Prostate gland (tissue), 2 donors: ENCODE results near the gene C17orf67. TPM values are rescaled to one million over a fixed set of nuclear protein-coding genes. Genes with fewer than 3 reads are reported as not detected.

Source experiments
- DNase-seq: peaks from one replicate; pipeline ENCODE4 v3.0.0-alpha.2; 2019; ENCODE audit warnings: low spot score
- H3K27ac ChIP-seq, 2 donors: fragments of 200-600 bp; sonication (generic); 2 replicates each; pipeline ENCODE4 v1.5.1; 2017 to 2019
- H3K27me3 ChIP-seq: fragments of 200-600 bp; sonication (generic); replicated peaks from 2 replicates; pipeline ENCODE4 v1.5.1; 2019; ENCODE audit not compliant: insufficient read depth
- H3K36me3 ChIP-seq, 2 donors: fragments of 200-600 bp; sonication (generic); 1 replicate in 1 of 2; 2 replicates in 1 of 2; pipeline versions ENCODE4 v1.5.1 to v1.8.1; 2017 to 2019
- H3K4me1 ChIP-seq: fragments of 200-600 bp; sonication (generic); replicated peaks from 2 replicates; pipeline ENCODE4 v1.5.1; 2019
- H3K4me3 ChIP-seq, 2 donors: fragments of 200-600 bp; sonication (generic); 2 replicates each; pipeline ENCODE4 v1.5.1; 2017 to 2019
- H3K9me3 ChIP-seq: fragments of 200-600 bp; sonication (generic); 2 replicates; pipeline ENCODE4 v1.5.1; 2017
- POLR2A ChIP-seq: fragments of 450-650 bp; IDR thresholded peaks from one replicate; pipeline ENCODE4 v1.6.1; 2016; ENCODE audit warnings: antibody characterized with exemption, mild to moderate bottlenecking
- POLR2AphosphoS5 ChIP-seq: sonication (generic); formaldehyde crosslinking; IDR thresholded peaks from one replicate; pipeline ENCODE4 v1.6.1; 2017; ENCODE audit warnings: antibody characterized with exemption
- WGBS: methylation state at CpG from one replicate; pipeline ENCODE4 v1.1.5; 2018; 5-methylcytosine and 5-hydroxymethylcytosine counted together
- intact Hi-C: fragments of 100-400 bp; cut with DNase I; formaldehyde crosslinking; loops from one replicate; pipeline ENCODE4 v1.14.2; 2022
- total RNA-seq, 2 donors: library from RNA; depleted of rRNA; stranded (reverse); fragments of >200 nt; gene quantifications; one replicate each; pipeline ENCODE4 v1.1.0, GENCODE V29; 2016
- TF ChIP-seq, protein P1 (sequence below), 4 experiments: fragments of 200-600 bp in 2 of 4; fragments of 450-650 bp in 2 of 4; sonication (generic) in 2 of 4; IDR thresholded peaks; 1 replicate in 3 of 4; 2 replicates in 1 of 4; pipeline ENCODE4 v1.5.1; 2016 to 2019; ENCODE audit warnings: antibody characterized with exemption in 4 of 4, mild to moderate bottlenecking in 2 of 4, moderate library complexity in 2 of 4

The C17orf67 gene
- total RNA-seq, 2 donors from 2014 or later = 2.5 to 2.6 TPM

DNA sequence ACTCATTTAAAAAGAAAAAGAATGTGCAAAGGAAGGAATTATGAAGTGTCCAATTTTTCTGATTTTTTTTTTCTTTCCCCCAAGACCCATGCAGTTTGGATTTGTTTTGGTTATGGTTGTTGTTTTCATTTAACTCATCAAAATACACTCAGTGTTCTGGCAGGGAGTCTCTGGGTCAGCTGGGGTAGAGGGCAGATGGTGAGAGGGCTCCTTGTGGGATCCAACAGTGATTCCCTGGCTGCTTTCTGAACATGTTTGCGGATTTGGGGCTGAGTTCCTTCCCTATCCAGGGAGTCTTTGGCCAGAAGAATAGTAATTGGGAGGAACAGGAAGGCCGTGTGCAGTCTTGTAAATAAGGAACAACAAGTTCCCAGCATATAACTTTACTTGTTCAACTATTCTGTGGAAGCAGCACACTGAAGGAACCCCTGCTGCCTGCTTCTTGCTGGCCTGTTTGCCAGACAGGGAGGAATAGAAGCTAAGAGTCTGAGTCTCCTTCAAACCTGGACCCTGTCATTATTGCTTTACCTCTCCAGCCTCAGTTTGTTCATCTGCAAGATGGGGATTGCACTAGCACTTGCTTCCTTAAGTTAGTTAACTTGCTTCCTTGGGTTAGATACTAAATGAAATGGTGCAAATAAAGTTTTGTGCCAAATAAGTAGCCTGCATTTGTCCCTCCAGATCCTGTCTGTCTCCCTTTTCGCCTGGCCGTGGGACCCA lies 32.1 kb downstream of the C17orf67 start:
- Histone ChIP-seq H3K9me3 (no peaks in the 10 kb centered on the region), H3K4me1 (peaks cover 11% of the 10 kb centered on the region), H3K27ac (peak overlapping the region in 1 of 2 donors; percentile 8), H3K36me3 (no peaks in the 10 kb centered on the region), H3K27me3 (no peaks in the 10 kb centered on the region), H3K4me3 (no peak overlapping the region)
- intact Hi-C loops = no loop called here
- DNase-seq = no peak
- 65% methylated on average over 4 of the region's 4 CpGs for WGBS
- no peak for TF ChIP-seq POLR2A
- peak; percentile 31 for TF ChIP-seq POLR2AphosphoS5
- TF ChIP-seq, protein P1, sequence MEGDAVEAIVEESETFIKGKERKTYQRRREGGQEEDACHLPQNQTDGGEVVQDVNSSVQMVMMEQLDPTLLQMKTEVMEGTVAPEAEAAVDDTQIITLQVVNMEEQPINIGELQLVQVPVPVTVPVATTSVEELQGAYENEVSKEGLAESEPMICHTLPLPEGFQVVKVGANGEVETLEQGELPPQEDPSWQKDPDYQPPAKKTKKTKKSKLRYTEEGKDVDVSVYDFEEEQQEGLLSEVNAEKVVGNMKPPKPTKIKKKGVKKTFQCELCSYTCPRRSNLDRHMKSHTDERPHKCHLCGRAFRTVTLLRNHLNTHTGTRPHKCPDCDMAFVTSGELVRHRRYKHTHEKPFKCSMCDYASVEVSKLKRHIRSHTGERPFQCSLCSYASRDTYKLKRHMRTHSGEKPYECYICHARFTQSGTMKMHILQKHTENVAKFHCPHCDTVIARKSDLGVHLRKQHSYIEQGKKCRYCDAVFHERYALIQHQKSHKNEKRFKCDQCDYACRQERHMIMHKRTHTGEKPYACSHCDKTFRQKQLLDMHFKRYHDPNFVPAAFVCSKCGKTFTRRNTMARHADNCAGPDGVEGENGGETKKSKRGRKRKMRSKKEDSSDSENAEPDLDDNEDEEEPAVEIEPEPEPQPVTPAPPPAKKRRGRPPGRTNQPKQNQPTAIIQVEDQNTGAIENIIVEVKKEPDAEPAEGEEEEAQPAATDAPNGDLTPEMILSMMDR (IDR thresholded peaks at IDR 0.05) = no peak

DNA sequence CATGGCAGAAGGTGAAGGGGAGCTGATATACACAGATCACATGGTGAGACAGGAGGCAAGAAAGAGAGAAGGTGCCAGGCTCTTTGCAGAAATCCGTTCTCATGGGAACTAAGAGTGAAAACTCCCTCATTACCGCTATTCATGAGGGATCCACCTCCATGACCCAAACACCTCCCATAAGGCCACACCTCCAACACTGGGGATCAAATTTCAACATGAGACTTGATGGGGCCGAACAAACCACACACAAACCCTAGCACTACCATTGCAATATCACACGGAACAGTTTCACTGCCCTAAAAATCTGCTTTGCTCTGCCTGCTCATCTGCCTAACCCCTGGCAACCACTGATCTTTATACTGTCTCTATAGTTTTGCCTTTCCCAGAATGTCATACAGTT lies 34.8 kb downstream of the C17orf67 start:
- H3K36me3 ChIP-seq = no peaks in the 10 kb centered on the region
- 59% methylated on average over 4 of the region's 4 CpGs for WGBS
- intact Hi-C loops = no loop called here

DNA sequence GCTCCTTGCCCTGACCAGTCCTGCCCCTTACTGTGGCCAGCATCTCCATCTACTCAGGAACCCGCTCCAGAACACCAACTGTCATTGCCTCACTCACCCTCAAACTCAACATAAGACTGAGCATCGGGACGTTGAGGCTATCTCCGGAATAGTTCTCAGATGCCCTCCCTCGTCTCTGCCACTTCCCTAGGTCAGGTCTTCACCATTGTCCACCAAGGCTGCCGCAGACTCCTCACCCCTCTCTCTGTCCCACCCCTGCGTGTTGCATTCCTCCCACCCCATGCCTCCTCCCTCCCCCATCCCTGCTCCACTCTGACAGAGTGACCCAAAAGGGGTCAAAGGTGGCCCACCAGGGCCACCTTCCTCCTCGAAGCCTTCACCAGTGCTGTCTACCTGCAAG lies 37.2 kb downstream of the C17orf67 start:
- H3K27me3 ChIP-seq = no peaks in the 10 kb centered on the region
- WGBS = 96% methylated on average over 8 of the region's 8 CpGs
- TF ChIP-seq POLR2AphosphoS5 = no peak
- H3K4me1 ChIP-seq = no peaks in the 10 kb centered on the region
- no peaks in the 10 kb centered on the region for H3K36me3 ChIP-seq
- intact Hi-C loops = no loop called here
- no peak overlapping the region for H3K27ac ChIP-seq
- no peak overlapping the region for H3K4me3 ChIP-seq
- DNase-seq = no peak
- H3K9me3 ChIP-seq = no peaks in the 10 kb centered on the region

More for the DNA sequence above, 34.8 kb downstream of the C17orf67 start:
- H3K4me3 ChIP-seq = no peak overlapping the region
- H3K9me3 ChIP-seq = no peaks in the 10 kb centered on the region
- no peaks in the 10 kb centered on the region for H3K4me1 ChIP-seq
- TF ChIP-seq POLR2AphosphoS5 (no peak), POLR2A (no peak)
- TF ChIP-seq, protein P1 (IDR thresholded peaks at IDR 0.05) = no peak
- no peaks in the 10 kb centered on the region for H3K27me3 ChIP-seq
- DNase-seq = no peak
- no peak overlapping the region for H3K27ac ChIP-seq

DNA sequence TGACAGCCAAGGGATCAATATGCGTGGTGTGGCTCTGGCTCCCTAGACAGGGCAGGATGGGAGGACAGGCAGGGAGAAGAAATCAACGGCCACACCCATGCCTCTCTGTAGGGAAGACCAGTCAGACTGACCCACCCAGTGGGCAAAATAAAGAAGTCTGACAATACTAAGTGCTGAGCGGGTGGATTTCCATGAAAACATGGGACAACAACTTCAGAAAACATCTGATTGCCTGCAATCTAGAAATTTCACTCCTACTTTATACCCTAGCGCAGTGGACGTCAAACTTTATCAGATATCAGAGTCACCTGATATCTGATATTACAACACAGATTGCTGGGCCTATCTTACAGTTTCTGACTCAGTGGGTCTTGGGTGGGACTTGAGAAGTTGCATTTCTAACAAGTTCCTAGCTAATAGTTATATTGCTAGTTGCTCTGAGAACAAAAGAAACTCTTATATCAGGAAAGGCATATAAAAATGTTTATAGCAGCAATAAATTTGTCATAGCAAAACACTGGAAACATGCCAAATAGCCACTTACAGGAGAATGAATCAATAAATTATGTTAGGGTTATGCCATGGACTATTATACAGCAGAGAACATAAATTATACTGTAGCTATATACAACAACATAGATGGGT lies 38.4 kb downstream of the C17orf67 start:
- intact Hi-C loops = no loop called here
- 61% methylated on average over 5 of the region's 5 CpGs for WGBS

DNA sequence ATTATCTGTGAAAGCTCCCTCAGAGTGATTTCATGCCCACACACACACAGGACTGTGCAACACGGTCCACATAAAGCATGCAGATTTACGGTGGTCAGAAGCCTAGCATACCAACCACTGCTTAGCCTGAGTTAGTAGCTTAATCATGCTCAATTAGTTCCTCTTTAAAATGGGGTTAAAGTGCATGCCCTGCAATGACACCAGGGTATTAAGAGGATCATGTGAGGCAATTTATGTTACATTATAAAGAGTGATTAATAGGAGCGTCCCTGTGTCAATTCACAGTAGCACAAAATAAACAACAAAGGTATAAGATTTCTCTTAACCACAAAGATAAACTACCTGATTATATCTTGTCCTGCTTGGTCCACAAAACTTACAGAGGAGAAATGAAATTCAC lies 39.8 kb downstream of the C17orf67 start:
- intact Hi-C loops = no loop called here
- Histone ChIP-seq H3K4me3 (no peak overlapping the region), H3K27me3 (no peaks in the 10 kb centered on the region), H3K27ac (no peak overlapping the region), H3K36me3 (no peaks in the 10 kb centered on the region), H3K9me3 (no peaks in the 10 kb centered on the region), H3K4me1 (no peaks in the 10 kb centered on the region)
- TF ChIP-seq POLR2AphosphoS5 (no peak), POLR2A (no peak)
- TF ChIP-seq, protein P1 (IDR thresholded peaks at IDR 0.05) = no peak
- DNase-seq = no peak
- 39% methylated on average over 3 of the region's 3 CpGs for WGBS

More for the DNA sequence above, 38.4 kb downstream of the C17orf67 start:
- H3K9me3 ChIP-seq = no peaks in the 10 kb centered on the region
- H3K27ac ChIP-seq = no peak overlapping the region
- no peaks in the 10 kb centered on the region for H3K36me3 ChIP-seq
- no peak for TF ChIP-seq POLR2AphosphoS5
- no peak overlapping the region for H3K4me3 ChIP-seq
- no peaks in the 10 kb centered on the region for H3K4me1 ChIP-seq
- H3K27me3 ChIP-seq = no peaks in the 10 kb centered on the region
- DNase-seq = no peak

DNA sequence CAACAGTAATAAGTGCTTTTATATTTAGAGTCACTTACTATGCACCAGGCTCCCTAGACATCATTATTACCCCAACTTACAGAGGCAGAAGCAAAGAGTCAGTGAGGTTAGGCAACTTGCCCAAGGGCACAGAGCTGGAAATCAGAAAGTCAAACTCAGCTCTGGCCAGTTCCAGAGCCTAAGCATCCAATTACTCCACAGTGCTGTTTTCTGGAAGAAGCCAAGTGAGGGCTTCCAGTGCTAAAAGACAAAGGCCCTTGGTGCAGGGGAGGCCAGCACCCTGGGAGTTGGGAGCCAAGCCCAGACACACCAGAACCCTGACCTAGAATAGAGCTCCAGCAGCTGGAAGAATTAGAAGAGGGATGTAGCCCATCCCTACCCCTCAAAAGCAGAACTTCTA lies 40.2 kb downstream of the C17orf67 start:
- Histone ChIP-seq H3K4me1 (no peaks in the 10 kb centered on the region), H3K27me3 (no peaks in the 10 kb centered on the region), H3K4me3 (no peak overlapping the region), H3K36me3 (no peaks in the 10 kb centered on the region), H3K27ac (no peak overlapping the region), H3K9me3 (no peaks in the 10 kb centered on the region)
- no peak for TF ChIP-seq POLR2AphosphoS5
- TF ChIP-seq, protein P1 (IDR thresholded peaks at IDR 0.05) = no peak
- no peak for TF ChIP-seq POLR2A
- DNase-seq = no peak
- intact Hi-C loops = no loop called here
